ENCODE results near the gene TM9SF3.

TM9SF3 gene

GRCh38 chr10:96596422-96597407, 9.9 kb upstream of the TM9SF3 start:
- DNase-seq = no peak
- in situ Hi-C loops (cut with HindIII; ENCODE audit: low pct_ligation_motif_present, low sequenced_read_pairs) = no loop called here
- Histone ChIP-seq H3K27me3 (replicated peaks) (no peaks in the 10 kb centered on the region), H3K27ac (no peak overlapping the region), H3K4me3 (ENCODE audit: low read depth, low read length) (no peak overlapping the region), H3K36me3 (replicated peaks) (no peaks in the 10 kb centered on the region)
- TF ChIP-seq CTCF (IDR thresholded peaks at IDR 0.05; ENCODE audit: low read depth, low read length, missing control alignments) = no peak

GRCh38 chr10:96595741-96596140, 8.9 kb upstream of the TM9SF3 start:
- in situ Hi-C loops (cut with HindIII; ENCODE audit: low pct_ligation_motif_present, low sequenced_read_pairs) = no loop called here
- no peak for DNase-seq
- Histone ChIP-seq H3K36me3 (replicated peaks) (no peaks in the 10 kb centered on the region), H3K4me3 (ENCODE audit: low read depth, low read length) (no peak overlapping the region), H3K27me3 (replicated peaks) (no peaks in the 10 kb centered on the region), H3K27ac (no peak overlapping the region)
- no peak for TF ChIP-seq CTCF (IDR thresholded peaks at IDR 0.05; ENCODE audit: low read depth, low read length, missing control alignments)

GRCh38 chr10:96591946-96592345, 5.1 kb upstream of the TM9SF3 start:
- no peak for TF ChIP-seq CTCF (IDR thresholded peaks at IDR 0.05; ENCODE audit: low read depth, low read length, missing control alignments)
- Histone ChIP-seq H3K36me3 (replicated peaks) (no peaks in the 10 kb centered on the region), H3K27me3 (replicated peaks) (no peaks in the 10 kb centered on the region), H3K27ac (no peak overlapping the region), H3K4me3 (ENCODE audit: low read depth, low read length) (no peak overlapping the region)
- DNase-seq = no peak
- in situ Hi-C loops (cut with HindIII; ENCODE audit: low pct_ligation_motif_present, low sequenced_read_pairs) = no loop called here

- Histone ChIP-seq H3K4me3 (ENCODE audit: low read depth, low read length) (no peak overlapping the region), H3K36me3 (replicated peaks) (no peaks in the 10 kb centered on the region), H3K27ac (no peak overlapping the region), H3K27me3 (replicated peaks) (no peaks in the 10 kb centered on the region)
- in situ Hi-C loops (cut with HindIII; ENCODE audit: low pct_ligation_motif_present, low sequenced_read_pairs) = no loop called here
- no peak for TF ChIP-seq CTCF (IDR thresholded peaks at IDR 0.05; ENCODE audit: low read depth, low read length, missing control alignments)
- no peak for DNase-seq
Measured at GRCh38 chr10:96588616-96589419, 2.0 kb upstream of the TM9SF3 start.

GRCh38 chr10:96588060-96588554, 1.3 kb upstream of the TM9SF3 start:
- no peak for DNase-seq
- in situ Hi-C loops (cut with HindIII; ENCODE audit: low pct_ligation_motif_present, low sequenced_read_pairs) = no loop called here
- no peak for TF ChIP-seq CTCF (IDR thresholded peaks at IDR 0.05; ENCODE audit: low read depth, low read length, missing control alignments)
- H3K4me3 ChIP-seq (ENCODE audit: low read depth, low read length) = no peak overlapping the region
- H3K36me3 ChIP-seq (replicated peaks) = no peaks in the 10 kb centered on the region
- H3K27ac ChIP-seq = no peak overlapping the region
- H3K27me3 ChIP-seq (replicated peaks) = no peaks in the 10 kb centered on the region
